ENCODE measurements around the gene RBM27. TPM values are rescaled to one million over a fixed set of nuclear protein-coding genes. Genes with fewer than 3 reads are reported as not detected.
A peak's percentile ranks its signal among the peaks of the same experiment; 100 is the strongest.
"Not testable (repeated sequence)": the region's sequence is repeated elsewhere in the genome, so short reads cannot be mapped to it uniquely, and the experiment has no call there.

RBM27 gene, protein sequence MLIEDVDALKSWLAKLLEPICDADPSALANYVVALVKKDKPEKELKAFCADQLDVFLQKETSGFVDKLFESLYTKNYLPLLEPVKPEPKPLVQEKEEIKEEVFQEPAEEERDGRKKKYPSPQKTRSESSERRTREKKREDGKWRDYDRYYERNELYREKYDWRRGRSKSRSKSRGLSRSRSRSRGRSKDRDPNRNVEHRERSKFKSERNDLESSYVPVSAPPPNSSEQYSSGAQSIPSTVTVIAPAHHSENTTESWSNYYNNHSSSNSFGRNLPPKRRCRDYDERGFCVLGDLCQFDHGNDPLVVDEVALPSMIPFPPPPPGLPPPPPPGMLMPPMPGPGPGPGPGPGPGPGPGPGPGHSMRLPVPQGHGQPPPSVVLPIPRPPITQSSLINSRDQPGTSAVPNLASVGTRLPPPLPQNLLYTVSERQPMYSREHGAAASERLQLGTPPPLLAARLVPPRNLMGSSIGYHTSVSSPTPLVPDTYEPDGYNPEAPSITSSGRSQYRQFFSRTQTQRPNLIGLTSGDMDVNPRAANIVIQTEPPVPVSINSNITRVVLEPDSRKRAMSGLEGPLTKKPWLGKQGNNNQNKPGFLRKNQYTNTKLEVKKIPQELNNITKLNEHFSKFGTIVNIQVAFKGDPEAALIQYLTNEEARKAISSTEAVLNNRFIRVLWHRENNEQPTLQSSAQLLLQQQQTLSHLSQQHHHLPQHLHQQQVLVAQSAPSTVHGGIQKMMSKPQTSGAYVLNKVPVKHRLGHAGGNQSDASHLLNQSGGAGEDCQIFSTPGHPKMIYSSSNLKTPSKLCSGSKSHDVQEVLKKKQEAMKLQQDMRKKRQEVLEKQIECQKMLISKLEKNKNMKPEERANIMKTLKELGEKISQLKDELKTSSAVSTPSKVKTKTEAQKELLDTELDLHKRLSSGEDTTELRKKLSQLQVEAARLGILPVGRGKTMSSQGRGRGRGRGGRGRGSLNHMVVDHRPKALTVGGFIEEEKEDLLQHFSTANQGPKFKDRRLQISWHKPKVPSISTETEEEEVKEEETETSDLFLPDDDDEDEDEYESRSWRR
- 25.0 TPM for total RNA-seq (ENCODE audit: insufficient read depth, low replicate concordance)

DNA sequence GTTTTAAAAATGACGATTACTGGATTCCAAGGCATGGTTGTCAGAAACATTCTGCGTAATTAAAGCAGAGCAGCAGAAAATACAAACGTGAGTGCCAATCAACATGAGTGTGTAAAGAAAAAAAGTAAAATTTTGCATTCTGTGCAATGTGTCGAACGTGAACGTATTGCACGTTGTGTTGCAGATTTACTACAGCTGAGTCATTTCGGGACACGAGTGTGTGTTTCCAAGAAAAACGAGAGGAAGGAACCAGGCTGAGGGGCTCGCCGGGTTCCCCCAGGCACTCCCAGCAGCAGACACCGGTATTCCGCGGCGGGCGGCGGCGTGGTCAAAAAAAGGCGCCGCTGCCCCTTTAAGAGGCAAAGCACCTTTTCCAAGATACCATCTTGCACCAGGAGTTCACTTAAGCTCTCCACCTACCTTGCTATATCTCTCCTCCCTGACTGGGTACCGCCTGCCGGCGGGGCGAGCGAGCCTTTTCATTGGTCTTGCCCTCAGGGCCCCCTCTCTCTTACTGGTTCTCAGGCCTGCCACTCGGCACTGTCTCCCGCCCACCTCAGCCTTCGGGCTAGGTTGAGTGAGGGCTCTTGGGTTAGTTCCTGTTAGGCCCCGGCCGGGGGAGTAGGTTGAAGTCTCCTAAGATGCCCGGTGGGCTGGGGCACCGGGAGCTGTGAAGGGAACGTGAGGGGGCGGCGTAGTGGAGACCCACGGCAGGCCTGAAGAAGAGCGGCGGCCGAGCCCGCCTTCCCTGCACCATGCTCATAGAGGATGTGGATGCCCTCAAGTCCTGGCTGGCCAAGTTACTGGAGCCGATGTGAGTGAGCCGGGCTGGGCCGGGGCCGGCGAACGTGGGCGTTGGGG lies at the start of gene RBM27:
TSS of gene RBM27 (plus strand) at position 595 of the 861 bp plus-strand sequence. CDS start at position 756, 161 bp downstream.
- peak; percentile 99 for DNase-seq (ENCODE audit: low spot score)

- no peak for DNase-seq (ENCODE audit: low spot score)
Observed at GRCh38 chr5:146158255-146158654, 45.1 kb upstream of the RBM27 start.

DNA sequence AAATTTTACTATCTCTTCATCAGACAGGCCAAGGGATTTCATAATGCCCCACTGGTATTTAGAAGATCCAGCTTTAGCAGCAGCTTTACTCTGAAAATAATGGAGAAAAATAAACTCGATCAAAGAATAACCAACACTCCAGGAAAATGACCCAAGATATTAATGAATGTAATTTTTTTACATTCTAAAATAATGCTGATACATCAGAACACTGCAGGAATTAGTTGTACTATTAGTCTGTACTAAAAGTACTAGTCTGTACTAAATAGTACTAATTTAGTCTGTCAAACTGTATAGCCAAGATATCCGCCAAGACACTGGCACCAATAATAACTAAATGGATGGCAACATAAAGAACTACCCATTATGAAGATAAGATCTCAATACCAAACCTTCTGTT lies 39.0 kb upstream of the RBM27 start:
- DNase-seq (ENCODE audit: low spot score) = no peak

GRCh38 chr5:146165460-146165859 lies 37.9 kb upstream of the RBM27 start:
- no peak for DNase-seq (ENCODE audit: low spot score)

DNA sequence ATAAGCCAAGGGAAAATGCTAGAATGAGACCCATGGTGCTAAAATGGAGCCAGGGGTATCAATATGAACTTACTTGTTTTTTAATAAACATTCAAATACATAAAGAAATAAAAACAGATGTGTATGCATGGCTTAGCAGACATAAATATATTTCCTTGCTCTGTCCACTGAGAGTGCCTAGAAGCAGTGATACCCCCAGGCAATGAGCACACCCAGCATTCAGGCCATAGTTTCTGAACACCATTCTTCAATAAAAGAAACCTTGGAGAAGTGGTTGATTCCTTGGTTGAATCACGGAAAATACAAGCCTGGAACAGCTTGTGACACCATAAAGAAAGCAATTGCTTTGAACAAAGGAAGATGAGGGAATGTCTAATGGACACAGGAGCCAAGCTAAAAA lies 37.5 kb upstream of the RBM27 start:
- DNase-seq (ENCODE audit: low spot score) = no peak

DNA sequence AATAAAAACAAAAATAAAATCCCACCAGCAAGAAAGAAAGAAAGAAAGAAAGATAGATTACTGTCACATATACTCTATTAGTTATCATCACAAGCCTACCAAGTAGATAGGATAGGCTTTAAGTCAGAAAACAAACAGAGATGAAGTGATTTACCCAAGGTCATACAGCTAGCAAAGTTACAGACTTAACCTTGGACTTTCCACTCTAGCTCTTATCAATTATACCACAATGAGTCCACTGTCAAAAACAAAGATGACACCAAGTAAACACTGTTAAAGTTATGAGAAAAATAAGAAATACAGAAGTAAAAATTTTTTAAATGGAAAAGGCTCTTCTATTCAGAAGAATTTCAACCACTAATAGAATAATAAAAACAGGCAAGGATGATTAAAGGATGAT lies 34.3 kb upstream of the RBM27 start:
- no peak for DNase-seq (ENCODE audit: low spot score)

DNA sequence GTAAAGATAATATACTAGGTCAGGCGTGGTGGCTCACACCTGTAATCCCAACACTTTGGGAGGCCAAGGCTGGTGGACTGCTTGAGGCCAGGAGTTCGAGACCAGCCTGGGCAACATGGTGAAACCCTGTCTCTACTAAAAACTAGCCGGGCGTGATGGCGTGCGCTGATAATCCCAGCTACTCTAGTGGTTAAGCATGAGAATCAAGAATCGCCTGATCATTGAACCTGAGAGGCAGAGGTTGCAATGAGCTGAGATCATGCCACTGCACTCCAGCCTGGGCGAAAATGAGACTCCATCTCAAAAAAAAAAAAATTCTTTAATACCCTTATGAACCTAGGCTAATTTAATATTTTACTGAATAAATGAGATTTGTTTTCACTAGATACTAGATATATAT lies 30.4 kb upstream of the RBM27 start:
- not testable (repeated sequence) for DNase-seq (ENCODE audit: low spot score)

DNA sequence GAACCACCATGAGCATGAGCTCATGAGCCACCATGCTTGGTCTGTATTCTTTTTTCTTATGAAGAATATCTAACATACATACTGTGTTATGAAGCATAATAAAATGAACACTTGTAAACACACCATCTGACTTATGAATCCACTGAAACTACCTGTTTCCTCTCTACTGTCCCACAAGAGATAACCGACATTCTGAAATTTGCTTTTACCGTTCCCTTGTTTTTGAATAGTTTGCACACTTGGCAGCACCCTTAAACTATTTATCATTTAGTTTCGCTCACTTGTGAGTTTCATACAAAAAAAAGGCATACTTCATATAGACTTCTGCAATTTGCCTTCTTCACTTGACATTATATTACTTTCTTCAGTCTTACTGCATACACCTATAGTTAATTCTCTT lies 29.8 kb upstream of the RBM27 start:
- DNase-seq (ENCODE audit: low spot score) = no peak

DNA sequence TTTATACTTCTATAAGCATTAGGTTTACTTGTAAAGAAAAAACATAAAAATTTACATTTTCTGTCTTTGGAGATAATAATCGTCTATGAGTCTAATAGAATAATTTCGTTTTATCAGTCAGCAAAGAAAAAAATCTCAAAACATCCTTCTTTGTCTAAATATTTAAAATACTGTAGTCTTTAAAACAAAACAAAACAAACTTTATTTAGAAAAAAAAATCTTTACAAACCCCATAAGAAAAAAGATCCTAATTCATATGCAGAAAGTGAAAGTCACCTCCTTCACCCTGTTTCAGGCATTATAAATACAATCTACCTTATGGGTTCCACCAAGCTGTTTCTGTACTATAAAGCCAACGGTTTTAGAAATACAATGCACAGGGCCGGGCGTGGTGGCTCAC lies 26.6 kb upstream of the RBM27 start:
- DNase-seq (ENCODE audit: low spot score) = no peak

GRCh38 chr5:146179696-146180095 lies 23.7 kb upstream of the RBM27 start:
- DNase-seq (ENCODE audit: low spot score) = no peak

DNA sequence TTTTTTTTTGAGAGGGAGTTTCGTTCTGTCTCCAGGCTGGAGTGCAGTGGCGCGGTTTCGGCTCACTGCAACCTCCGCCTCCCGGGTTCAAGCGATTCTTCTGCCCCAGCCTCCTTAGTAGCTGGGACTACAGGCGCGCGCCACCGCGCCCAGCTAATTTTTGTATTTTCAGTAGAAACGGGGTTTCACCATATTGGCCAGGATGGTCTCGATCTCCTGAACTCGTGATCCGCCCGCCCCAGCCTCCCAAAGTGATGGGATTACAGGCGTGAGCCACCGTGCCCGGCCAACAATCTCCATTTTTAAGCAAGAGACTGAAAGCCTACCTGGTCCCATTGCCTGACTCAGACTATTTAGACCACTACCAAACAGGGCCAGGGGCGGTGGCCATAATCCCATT lies 20.0 kb upstream of the RBM27 start:
- DNase-seq (ENCODE audit: low spot score) = not testable (repeated sequence)

- no peak for DNase-seq (ENCODE audit: low spot score)
Observed at GRCh38 chr5:146185161-146185560, 18.2 kb upstream of the RBM27 start.

DNA sequence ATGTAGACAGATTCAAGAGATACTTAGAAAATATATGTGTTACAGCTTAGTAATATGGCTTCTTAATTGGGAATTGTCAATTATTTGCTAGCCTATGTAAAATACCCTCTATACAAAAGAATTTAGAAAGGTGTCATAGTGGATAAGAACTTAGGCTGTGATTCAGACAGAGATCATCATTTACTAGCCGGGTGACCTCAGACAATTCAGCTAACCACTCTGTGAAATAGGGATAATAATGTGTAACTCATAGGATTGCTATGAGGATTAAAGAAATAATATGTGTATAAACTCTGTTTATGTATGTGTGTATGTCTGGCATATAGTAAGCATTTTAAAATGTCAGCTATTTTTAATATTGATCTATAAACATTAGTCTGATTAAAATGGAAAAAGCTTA lies 15.0 kb upstream of the RBM27 start:
- no peak for DNase-seq (ENCODE audit: low spot score)

GRCh38 chr5:146192571-146193043 lies 10.8 kb upstream of the RBM27 start:
- no peak for DNase-seq (ENCODE audit: low spot score)

- no peak for DNase-seq (ENCODE audit: low spot score)
Observed at GRCh38 chr5:146193285-146193684, 10.1 kb upstream of the RBM27 start.

- not testable (repeated sequence) for DNase-seq (ENCODE audit: low spot score)
Observed at GRCh38 chr5:146194997-146195396, 8.4 kb upstream of the RBM27 start.

DNA sequence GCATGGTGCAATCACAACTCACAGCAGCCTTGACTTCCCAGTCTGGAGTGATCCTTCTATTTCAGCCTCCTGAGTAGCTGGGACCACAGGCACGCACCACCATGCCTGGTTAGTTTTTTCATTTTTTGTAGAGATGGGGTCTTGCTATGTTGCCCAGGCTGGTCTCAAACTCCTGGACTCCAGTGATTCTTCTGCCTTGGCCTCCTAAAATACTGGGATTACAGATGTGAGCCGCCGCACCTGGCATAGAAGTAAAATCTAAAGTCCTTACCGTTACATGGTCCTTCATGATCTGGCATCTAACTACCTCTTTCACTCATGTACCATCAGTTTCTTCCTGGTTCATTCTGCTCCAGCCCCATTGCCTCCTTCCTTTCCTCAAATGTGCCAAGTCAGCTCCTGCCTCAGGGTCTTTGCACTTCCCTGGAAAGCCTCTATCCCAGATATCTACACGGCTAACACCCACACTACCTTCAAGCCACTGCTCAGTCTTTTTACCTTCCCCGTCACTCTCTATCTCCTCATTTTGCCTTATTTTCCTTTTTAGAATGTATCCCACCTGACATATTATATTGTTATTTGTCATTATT lies 6.9 kb upstream of the RBM27 start:
- DNase-seq (ENCODE audit: low spot score) = no peak

DNA sequence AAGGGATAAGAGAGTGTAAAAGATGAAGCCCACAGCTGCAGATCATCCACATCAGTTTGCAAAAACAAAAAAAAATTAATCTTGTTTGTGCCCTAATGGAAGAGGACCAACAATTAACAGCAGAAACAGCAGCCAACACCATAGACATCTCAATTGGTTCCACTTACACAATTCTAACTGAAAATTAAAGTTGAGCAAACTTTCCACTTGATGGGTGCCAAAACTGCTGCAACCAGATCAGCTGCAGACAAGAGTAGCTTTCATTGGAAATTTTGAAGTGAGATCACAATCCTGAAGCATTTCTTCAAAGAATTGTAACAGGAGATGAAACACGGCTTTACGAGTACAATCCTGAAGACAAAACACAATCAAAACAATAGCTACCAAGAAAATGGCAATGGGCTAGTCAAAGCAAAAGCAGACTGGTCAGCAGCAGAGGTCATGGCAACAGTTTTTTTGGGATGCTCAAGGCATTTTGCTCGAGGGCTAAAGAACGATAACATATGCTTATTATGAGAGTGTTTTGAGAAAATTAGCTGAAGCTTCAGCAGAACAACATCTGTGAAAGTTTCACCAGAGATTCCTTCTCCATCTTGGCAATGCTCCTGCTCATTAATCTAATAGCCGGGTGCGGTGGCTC lies 4.1 kb upstream of the RBM27 start:
- DNase-seq (ENCODE audit: low spot score) = no peak

DNA sequence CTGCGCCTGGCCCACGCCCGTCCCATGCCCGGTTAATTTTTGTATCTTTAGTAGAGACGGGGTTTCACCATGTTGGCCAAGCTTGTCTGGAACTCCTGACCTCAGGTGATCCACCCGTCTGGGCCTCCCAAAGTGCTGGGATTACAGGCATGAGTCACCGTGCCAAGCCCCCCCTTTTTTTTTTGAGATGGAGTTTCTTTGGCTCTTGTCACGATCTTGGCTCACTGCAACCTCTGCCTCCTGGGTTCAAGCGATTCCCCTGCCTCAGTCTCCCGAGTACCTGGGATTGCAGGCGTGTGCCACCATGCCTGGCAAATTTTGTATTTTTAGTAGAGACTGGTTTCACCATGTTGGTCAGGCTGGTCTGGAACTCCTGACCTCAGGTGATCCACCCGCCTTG lies 1.6 kb upstream of the RBM27 start:
- DNase-seq (ENCODE audit: low spot score) = not testable (repeated sequence)

- no peak for DNase-seq (ENCODE audit: low spot score)
Observed at GRCh38 chr5:146203872-146204192, 427 bp downstream of the RBM27 start.

All from umbilical cord (tissue), 2 donors.